ENCODE data around the gene UBXN6.

Gene UBXN6

GRCh38 chr19:4402171-4403004, 55.2 kb downstream of the UBXN6 start, which contains the start of gene CHAF1A:
Gene CHAF1A (plus strand): TSS chr19:4402640. CDS start chr19:4402763, 123 bp downstream.
- peak; percentile 98 for DNase-seq

GRCh38 chr19:4401769-4402170, 55.8 kb downstream of the UBXN6 start:
- no peak for DNase-seq

GRCh38 chr19:4400135-4400936, 57.3 kb downstream of the UBXN6 start, which contains the start of gene SH3GL1:
Gene SH3GL1 (minus strand): TSS chr19:4400547. CDS start chr19:4400368, 179 bp downstream.
- DNase-seq: peak; percentile 72 to 89

GRCh38 chr19:4399812-4400134, 57.8 kb downstream of the UBXN6 start:
- no peak for DNase-seq

- no peak for DNase-seq
Measured at GRCh38 chr19:4396949-4397783, 60.4 kb downstream of the UBXN6 start.

All from NCI-H1930 (cell line).